ENCODE results near the gene TLNRD1. TPM values are rescaled to one million over a fixed set of nuclear protein-coding genes. Genes with fewer than 3 reads are reported as not detected.
"Not testable (repeated sequence)": the region's sequence is repeated elsewhere in the genome, so short reads cannot be mapped to it uniquely, and the experiment has no call there.

Gene TLNRD1
- total RNA-seq (2014; rRNA removed; shearing (Covaris generic)): 28.1 and 33.8 TPM in 2 replicates
- polyA plus RNA-seq (2015; cell fraction: cytosol; rRNA removed): 59.6 and 72.6 TPM in 2 replicates
- 9.9 and 22.8 TPM in 2 replicates for polyA plus RNA-seq (2015; cell fraction: nucleus; rRNA removed)

GRCh38 chr15:81000624-81001151 is at the start of gene TLNRD1:
TSS of gene TLNRD1 (plus strand) at chr15:81000923. CDS start at chr15:81002272, 1,349 bp downstream.
- in situ Hi-C loops (cut with HindIII; ENCODE audit: low pct_unique_long_range_greater_than_20kb, low sequenced_read_pairs): no loop called here
- peak; percentile 92 for DNase-seq (ENCODE audit: low read depth, low spot score)

GRCh38 chr15:80951941-80952340 is 48.8 kb upstream of the TLNRD1 start:
- DNase-seq (ENCODE audit: low read depth, low spot score): no peak
- in situ Hi-C loops (cut with HindIII; ENCODE audit: low pct_unique_long_range_greater_than_20kb, low sequenced_read_pairs): no loop called here

GRCh38 chr15:80953001-80953952 is 47.4 kb upstream of the TLNRD1 start:
- in situ Hi-C loops (cut with HindIII; ENCODE audit: low pct_unique_long_range_greater_than_20kb, low sequenced_read_pairs): no loop called here
- DNase-seq (ENCODE audit: low read depth, low spot score): no peak

- no peak for DNase-seq (ENCODE audit: low read depth, low spot score)
- in situ Hi-C loops (cut with HindIII; ENCODE audit: low pct_unique_long_range_greater_than_20kb, low sequenced_read_pairs): no loop called here
These were observed 46.6 kb upstream of the TLNRD1 start for GRCh38 chr15:80953953-80954778.

GRCh38 chr15:80955571-80956452 is 44.9 kb upstream of the TLNRD1 start:
- DNase-seq (ENCODE audit: low read depth, low spot score); in situ Hi-C loops (cut with HindIII; ENCODE audit: low pct_unique_long_range_greater_than_20kb, low sequenced_read_pairs): not testable (repeated sequence)

GRCh38 chr15:80957556-80957955 is 43.2 kb upstream of the TLNRD1 start:
- no peak for DNase-seq (ENCODE audit: low read depth, low spot score)
- in situ Hi-C loops (cut with HindIII; ENCODE audit: low pct_unique_long_range_greater_than_20kb, low sequenced_read_pairs): no loop called here

GRCh38 chr15:80957976-80958375 is 42.7 kb upstream of the TLNRD1 start:
- DNase-seq (ENCODE audit: low read depth, low spot score): no peak
- in situ Hi-C loops (cut with HindIII; ENCODE audit: low pct_unique_long_range_greater_than_20kb, low sequenced_read_pairs): no loop called here

- in situ Hi-C loops (cut with HindIII; ENCODE audit: low pct_unique_long_range_greater_than_20kb, low sequenced_read_pairs): no loop called here
- no peak for DNase-seq (ENCODE audit: low read depth, low spot score)
These were observed 41.8 kb upstream of the TLNRD1 start for GRCh38 chr15:80958818-80959495.

- in situ Hi-C loops (cut with HindIII; ENCODE audit: low pct_unique_long_range_greater_than_20kb, low sequenced_read_pairs): not testable (repeated sequence)
These were observed 35.3 kb upstream of the TLNRD1 start for GRCh38 chr15:80965454-80965853.

GRCh38 chr15:80966431-80967197 is 34.1 kb upstream of the TLNRD1 start:
- no peak for DNase-seq (ENCODE audit: low read depth, low spot score)
- in situ Hi-C loops (cut with HindIII; ENCODE audit: low pct_unique_long_range_greater_than_20kb, low sequenced_read_pairs): no loop called here

More at GRCh38 chr15:80965454-80965853, 35.3 kb upstream of the TLNRD1 start:
- not testable (repeated sequence) for DNase-seq (ENCODE audit: low read depth, low spot score)

- in situ Hi-C loops (cut with HindIII; ENCODE audit: low pct_unique_long_range_greater_than_20kb, low sequenced_read_pairs): no loop called here
- no peak for DNase-seq (ENCODE audit: low read depth, low spot score)
These were observed 33.3 kb upstream of the TLNRD1 start for GRCh38 chr15:80967451-80967850.

GRCh38 chr15:80967991-80968510 is 32.7 kb upstream of the TLNRD1 start:
- no peak for DNase-seq (ENCODE audit: low read depth, low spot score)
- in situ Hi-C loops (cut with HindIII; ENCODE audit: low pct_unique_long_range_greater_than_20kb, low sequenced_read_pairs): no loop called here

GRCh38 chr15:80969316-80969715 is 31.4 kb upstream of the TLNRD1 start:
- in situ Hi-C loops (cut with HindIII; ENCODE audit: low pct_unique_long_range_greater_than_20kb, low sequenced_read_pairs): no loop called here
- DNase-seq (ENCODE audit: low read depth, low spot score): no peak

GRCh38 chr15:80970018-80970657 is 30.6 kb upstream of the TLNRD1 start:
- peak; percentile 68 for DNase-seq (ENCODE audit: low read depth, low spot score)
- in situ Hi-C loops (cut with HindIII; ENCODE audit: low pct_unique_long_range_greater_than_20kb, low sequenced_read_pairs): no loop called here

- DNase-seq (ENCODE audit: low read depth, low spot score): no peak
- in situ Hi-C loops (cut with HindIII; ENCODE audit: low pct_unique_long_range_greater_than_20kb, low sequenced_read_pairs): no loop called here
These were observed 30.1 kb upstream of the TLNRD1 start for GRCh38 chr15:80970658-80971057.
